ENCODE data around the gene ALDH4A1. TPM values are rescaled to one million over a fixed set of nuclear protein-coding genes. Genes with fewer than 3 reads are reported as not detected.

ALDH4A1 gene
- total RNA-seq, 1 experiment from 2014 or later, result 31.0 TPM

DNA sequence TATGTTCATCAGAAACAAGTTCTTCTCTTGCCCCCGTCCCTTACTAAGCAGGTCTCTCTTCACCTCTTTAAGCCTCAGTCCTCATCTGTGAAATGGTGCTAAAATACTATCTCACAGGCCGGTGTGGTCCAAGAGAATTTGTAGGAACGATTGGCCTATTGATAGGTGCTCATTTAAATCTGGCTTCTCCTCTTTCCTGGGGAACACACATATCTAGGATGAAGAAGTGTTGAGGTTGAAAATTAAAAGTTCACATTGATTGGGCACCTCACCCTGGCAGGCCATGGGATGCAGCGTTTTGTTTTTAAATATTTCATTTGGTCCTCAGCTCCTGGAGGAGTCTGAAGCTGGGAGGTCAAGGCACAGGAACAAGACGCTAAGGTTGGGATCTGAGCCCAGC, 34.0 kb downstream of the ALDH4A1 start:
- ChIA-PET CTCF (interaction anchor here (2.6 kb wide), 1 partner anchor 16 kb away, joined by 8 read pairs; no protein-coding TSS in a partner anchor), POLR2A (no interaction called here)
- Mint-ChIP-seq H3K4me3 (no peak overlapping the region), H3K9me3 (no peaks in the 10 kb centered on the region), H3K27me3 (ENCODE audit: low read depth) (no peaks in the 10 kb centered on the region; the same call in 1 of the 2 replicates), H3K4me1 (no peaks in the 10 kb centered on the region), H3K27ac (no peak overlapping the region), H3K36me3 (no peaks in the 10 kb centered on the region)
- DNase-seq (ENCODE audit: low spot score), result no peak
- ATAC-seq, result no peak
- TF ChIP-seq TP53 (CRISPR knock-in tag; IDR thresholded peaks at IDR 0.05) (no peak), SP1 (CRISPR knock-in tag; conservative IDR thresholded peaks at IDR 0.05) (no peak), PRDM15 (CRISPR knock-in tag; IDR thresholded peaks at IDR 0.05) (no peak)

GRCh38 chr1:18866846-18867245, 35.5 kb downstream of the ALDH4A1 start:
- TF ChIP-seq ZNF317 (CRISPR knock-in tag; IDR thresholded peaks at IDR 0.05; ENCODE audit: borderline replicate concordance, low read depth) (no peak), STAT6 (CRISPR knock-in tag; conservative IDR thresholded peaks at IDR 0.05; ENCODE audit: low read depth) (no peak)
- TF ChIP-seq, protein P1, sequence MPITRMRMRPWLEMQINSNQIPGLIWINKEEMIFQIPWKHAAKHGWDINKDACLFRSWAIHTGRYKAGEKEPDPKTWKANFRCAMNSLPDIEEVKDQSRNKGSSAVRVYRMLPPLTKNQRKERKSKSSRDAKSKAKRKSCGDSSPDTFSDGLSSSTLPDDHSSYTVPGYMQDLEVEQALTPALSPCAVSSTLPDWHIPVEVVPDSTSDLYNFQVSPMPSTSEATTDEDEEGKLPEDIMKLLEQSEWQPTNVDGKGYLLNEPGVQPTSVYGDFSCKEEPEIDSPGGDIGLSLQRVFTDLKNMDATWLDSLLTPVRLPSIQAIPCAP (CRISPR knock-in tag; IDR thresholded peaks at IDR 0.05), result no peak
- no peaks in the 10 kb centered on the region for H3K4me1 Mint-ChIP-seq
- H3K27me3 Mint-ChIP-seq (ENCODE audit: low read depth), result no peaks in the 10 kb centered on the region; the same call in 1 of the 2 replicates
- no peak overlapping the region for H3K4me3 Mint-ChIP-seq
- DNase-seq (ENCODE audit: low spot score) (no peak), ATAC-seq (no peak)
- H3K36me3 Mint-ChIP-seq, result no peaks in the 10 kb centered on the region
- no peak overlapping the region for H3K27ac Mint-ChIP-seq
- H3K9me3 Mint-ChIP-seq, result no peaks in the 10 kb centered on the region
- CTCF ChIA-PET, result interaction anchor here (1.3 to 1.9 kb wide), 2 partner anchors 9 to 17 kb away, joined by 4 to 7 read pairs; no protein-coding TSS in a partner anchor
- POLR2A ChIA-PET, result no interaction called here

DNA sequence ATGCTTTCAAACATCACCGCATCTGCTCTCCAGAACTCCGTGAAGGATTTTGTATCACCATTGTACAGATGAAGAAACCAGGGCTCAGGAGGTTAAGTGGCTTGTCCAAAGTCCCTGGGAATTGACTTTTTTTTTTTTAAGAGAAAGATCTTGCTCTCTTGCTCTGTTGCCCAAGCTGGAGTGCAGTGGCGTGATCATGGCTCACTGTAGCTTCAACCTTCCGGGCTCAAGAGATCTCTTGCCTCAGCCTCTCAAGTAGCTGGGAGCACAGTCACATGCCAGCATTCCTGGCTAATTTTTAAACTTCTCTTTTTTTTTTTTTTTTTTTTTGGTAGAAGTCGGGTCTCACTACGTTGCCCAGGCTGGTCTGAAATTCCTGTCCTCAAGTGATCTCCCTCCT, 36.0 kb downstream of the ALDH4A1 start:
- ATAC-seq, result no peak
- CTCF ChIA-PET, result interaction anchor here (1.3 to 1.9 kb wide), 2 partner anchors 9 to 18 kb away, joined by 4 to 7 read pairs; no protein-coding TSS in a partner anchor
- Mint-ChIP-seq H3K27me3 (ENCODE audit: low read depth) (no peaks in the 10 kb centered on the region; the same call in 1 of the 2 replicates), H3K27ac (no peak overlapping the region), H3K4me1 (no peaks in the 10 kb centered on the region), H3K36me3 (no peaks in the 10 kb centered on the region), H3K4me3 (no peak overlapping the region), H3K9me3 (no peaks in the 10 kb centered on the region)
- TF ChIP-seq OVOL2 (CRISPR knock-in tag; IDR thresholded peaks at IDR 0.05; ENCODE audit: borderline replicate concordance) (no peak), MXD4 (CRISPR knock-in tag; IDR thresholded peaks at IDR 0.05; ENCODE audit: borderline replicate concordance) (no peak), NFYB (CRISPR knock-in tag; conservative IDR thresholded peaks at IDR 0.05; ENCODE audit: low read depth) (no peak), ZNF263 (CRISPR knock-in tag; IDR thresholded peaks at IDR 0.05; ENCODE audit: low read depth) (no peak), KAT7 (CRISPR knock-in tag; IDR thresholded peaks at IDR 0.05; ENCODE audit: borderline replicate concordance) (no peak), NR1H2 (CRISPR knock-in tag; IDR thresholded peaks at IDR 0.05) (no peak), JUN (CRISPR knock-in tag; IDR thresholded peaks at IDR 0.05) (no peak), IRF2 (CRISPR knock-in tag; IDR thresholded peaks at IDR 0.05; ENCODE audit: borderline replicate concordance, low read depth) (no peak), MLX (CRISPR knock-in tag; IDR thresholded peaks at IDR 0.05) (no peak), ZNF138 (CRISPR knock-in tag; conservative IDR thresholded peaks at IDR 0.05) (no peak), CREB1 (CRISPR knock-in tag; IDR thresholded peaks at IDR 0.05) (no peak), ZNF425 (CRISPR knock-in tag; conservative IDR thresholded peaks at IDR 0.05) (no peak), CREM (CRISPR knock-in tag; IDR thresholded peaks at IDR 0.05) (no peak), GABPB1 (CRISPR knock-in tag; IDR thresholded peaks at IDR 0.05) (no peak)
- TF ChIP-seq, protein P2, sequence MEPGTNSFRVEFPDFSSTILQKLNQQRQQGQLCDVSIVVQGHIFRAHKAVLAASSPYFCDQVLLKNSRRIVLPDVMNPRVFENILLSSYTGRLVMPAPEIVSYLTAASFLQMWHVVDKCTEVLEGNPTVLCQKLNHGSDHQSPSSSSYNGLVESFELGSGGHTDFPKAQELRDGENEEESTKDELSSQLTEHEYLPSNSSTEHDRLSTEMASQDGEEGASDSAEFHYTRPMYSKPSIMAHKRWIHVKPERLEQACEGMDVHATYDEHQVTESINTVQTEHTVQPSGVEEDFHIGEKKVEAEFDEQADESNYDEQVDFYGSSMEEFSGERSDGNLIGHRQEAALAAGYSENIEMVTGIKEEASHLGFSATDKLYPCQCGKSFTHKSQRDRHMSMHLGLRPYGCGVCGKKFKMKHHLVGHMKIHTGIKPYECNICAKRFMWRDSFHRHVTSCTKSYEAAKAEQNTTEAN (CRISPR knock-in tag; IDR thresholded peaks at IDR 0.05), result no peak
- no peak for DNase-seq (ENCODE audit: low spot score)
- POLR2A ChIA-PET, result no interaction called here
